PFSK-1 (cell line): ENCODE measurements around the gene USP24.

Source experiments
- FOXP2 ChIP-seq: optimal IDR thresholded peaks from 2 replicates; pipeline ENCODE3; 2011; ENCODE audit warnings: borderline replicate concordance, control low read depth, inconsistent platforms; ENCODE audit not compliant: insufficient read depth; ENCODE audit errors: extremely low read length, extremely low read depth
- POLR2AphosphoS5 ChIP-seq: IDR thresholded peaks from 2 replicates; pipeline ENCODE4 v1.6.1; 2012; ENCODE audit warnings: low read depth, mild to moderate bottlenecking, control low read depth, low read length, moderate library complexity
- SIN3A ChIP-seq: IDR thresholded peaks from 2 replicates; pipeline ENCODE4 v1.6.1; 2012; ENCODE audit warnings: mild to moderate bottlenecking, low read length, moderate library complexity, borderline replicate concordance; ENCODE audit not compliant: insufficient read depth
- TAF1 ChIP-seq: IDR thresholded peaks from 2 replicates; pipeline ENCODE4 v1.6.1; 2012; ENCODE audit warnings: low read length, control low read depth, borderline replicate concordance; ENCODE audit not compliant: insufficient read depth
- TF ChIP-seq, protein P1 (sequence below), 2 experiments: IDR thresholded peaks; 2 replicates each; pipeline versions ENCODE4 v1.6.1 to v1.8.0; 2011 to 2012; ENCODE audit warnings: low read depth in 2 of 2, low read length in 2 of 2, control low read depth in 1 of 2, inconsistent platforms in 1 of 2, mild to moderate bottlenecking in 1 of 2, moderate library complexity in 1 of 2; ENCODE audit not compliant: insufficient read depth in 1 of 2

DNA sequence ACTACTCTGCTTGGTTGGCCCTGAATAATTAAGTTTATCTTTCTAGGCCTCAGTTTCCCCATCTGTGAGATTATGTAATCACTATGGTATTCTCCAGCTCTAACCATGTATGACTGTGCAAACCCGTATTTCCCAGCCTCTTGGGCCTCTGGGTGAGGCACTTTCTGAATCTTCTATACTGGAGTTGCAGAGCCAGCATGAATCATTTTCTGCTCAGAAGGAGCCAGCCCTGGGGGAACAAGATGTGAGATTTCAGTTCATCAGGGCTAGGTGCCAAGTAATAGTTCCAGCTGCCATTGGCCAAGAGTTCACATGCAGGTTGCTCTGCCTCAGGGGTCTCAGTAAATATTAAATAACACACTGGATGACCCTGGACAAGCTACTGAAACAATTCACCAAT lies 47.7 kb upstream of the USP24 start:
- TF ChIP-seq TAF1 (no peak), POLR2AphosphoS5 (no peak), SIN3A (no peak), FOXP2 (no peak)
- TF ChIP-seq, protein P1, sequence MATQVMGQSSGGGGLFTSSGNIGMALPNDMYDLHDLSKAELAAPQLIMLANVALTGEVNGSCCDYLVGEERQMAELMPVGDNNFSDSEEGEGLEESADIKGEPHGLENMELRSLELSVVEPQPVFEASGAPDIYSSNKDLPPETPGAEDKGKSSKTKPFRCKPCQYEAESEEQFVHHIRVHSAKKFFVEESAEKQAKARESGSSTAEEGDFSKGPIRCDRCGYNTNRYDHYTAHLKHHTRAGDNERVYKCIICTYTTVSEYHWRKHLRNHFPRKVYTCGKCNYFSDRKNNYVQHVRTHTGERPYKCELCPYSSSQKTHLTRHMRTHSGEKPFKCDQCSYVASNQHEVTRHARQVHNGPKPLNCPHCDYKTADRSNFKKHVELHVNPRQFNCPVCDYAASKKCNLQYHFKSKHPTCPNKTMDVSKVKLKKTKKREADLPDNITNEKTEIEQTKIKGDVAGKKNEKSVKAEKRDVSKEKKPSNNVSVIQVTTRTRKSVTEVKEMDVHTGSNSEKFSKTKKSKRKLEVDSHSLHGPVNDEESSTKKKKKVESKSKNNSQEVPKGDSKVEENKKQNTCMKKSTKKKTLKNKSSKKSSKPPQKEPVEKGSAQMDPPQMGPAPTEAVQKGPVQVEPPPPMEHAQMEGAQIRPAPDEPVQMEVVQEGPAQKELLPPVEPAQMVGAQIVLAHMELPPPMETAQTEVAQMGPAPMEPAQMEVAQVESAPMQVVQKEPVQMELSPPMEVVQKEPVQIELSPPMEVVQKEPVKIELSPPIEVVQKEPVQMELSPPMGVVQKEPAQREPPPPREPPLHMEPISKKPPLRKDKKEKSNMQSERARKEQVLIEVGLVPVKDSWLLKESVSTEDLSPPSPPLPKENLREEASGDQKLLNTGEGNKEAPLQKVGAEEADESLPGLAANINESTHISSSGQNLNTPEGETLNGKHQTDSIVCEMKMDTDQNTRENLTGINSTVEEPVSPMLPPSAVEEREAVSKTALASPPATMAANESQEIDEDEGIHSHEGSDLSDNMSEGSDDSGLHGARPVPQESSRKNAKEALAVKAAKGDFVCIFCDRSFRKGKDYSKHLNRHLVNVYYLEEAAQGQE (IDR thresholded peaks at IDR 0.05; ENCODE audit: insufficient read depth in 1 of 2, low read depth in 2 of 2, low read length in 2 of 2) = no peak
